HepG2 (cell line): Measurements from ENCODE around the gene FGF1. TPM values are rescaled to one million over a fixed set of nuclear protein-coding genes. Genes with fewer than 3 reads are reported as not detected.
A peak's percentile ranks its signal among the peaks of the same experiment; 100 is the strongest.

ENCODE experiments used
- ARID3A ChIP-seq: IDR thresholded peaks from 2 replicates; pipeline ENCODE4 v1.6.1; 2012; ENCODE audit warnings: low read depth, low read length, improper control_type of control experiment
- ATF4 ChIP-seq, 2 experiments: fragments of 450-650 bp in 1 of 2; sonication (generic) in 1 of 2; formaldehyde crosslinking; IDR thresholded peaks; 2 replicates each; pipeline versions ENCODE4 v1.5.0 to v1.8.0; 2020 to 2022; ENCODE audit warnings: mild to moderate bottlenecking in 1 of 2, missing genetic modification reagents in 1 of 2
- BCL6 ChIP-seq: IDR thresholded peaks from 2 replicates; pipeline ENCODE4 v1.6.1; 2016; ENCODE audit warnings: missing genetic modification reagents, missing compliant biosample characterization
- FOXO4 ChIP-seq: sonication (generic); formaldehyde crosslinking; conservative IDR thresholded peaks from 2 replicates; pipeline ENCODE4 v1.8.1; 2023; ENCODE audit warnings: missing genetic modification reagents
- MNT ChIP-seq: fragments of 450-650 bp; IDR thresholded peaks from 2 replicates; pipeline ENCODE4 v1.6.1; 2016
- NFIB ChIP-seq: sonication (generic); formaldehyde crosslinking; IDR thresholded peaks from 2 replicates; pipeline ENCODE4 v1.9.0; 2021; ENCODE audit warnings: missing genetic modification reagents, mild to moderate bottlenecking, borderline replicate concordance
- RNF2 ChIP-seq: fragments of 450-650 bp; conservative IDR thresholded peaks from 2 replicates; pipeline ENCODE4 v1.6.1; 2016; ENCODE audit warnings: low read depth
- RXRA ChIP-seq: sonication (generic); formaldehyde crosslinking; IDR thresholded peaks from 2 replicates; pipeline ENCODE4 v1.5.1; 2020; ENCODE audit warnings: missing genetic modification reagents
- RXRB ChIP-seq: IDR thresholded peaks from 2 replicates; pipeline ENCODE4 v1.6.1; 2016; ENCODE audit warnings: borderline replicate concordance, missing genetic modification reagents, missing compliant biosample characterization
- SIX4 ChIP-seq: sonication (generic); formaldehyde crosslinking; IDR thresholded peaks from 2 replicates; pipeline ENCODE4 v1.4.0; 2020; ENCODE audit warnings: missing genetic modification reagents
- TGIF2 ChIP-seq: IDR thresholded peaks from 2 replicates; pipeline ENCODE4 v1.6.1; 2016; ENCODE audit warnings: control low read depth, missing compliant biosample characterization
- UBTF ChIP-seq: sonication (generic); formaldehyde crosslinking; IDR thresholded peaks from 2 replicates; pipeline ENCODE4 v1.4.0; 2020; ENCODE audit warnings: mild to moderate bottlenecking, missing genetic modification reagents
- ZBTB44 ChIP-seq: sonication (generic); formaldehyde crosslinking; IDR thresholded peaks from 2 replicates; pipeline ENCODE4 v1.4.0; 2020; ENCODE audit warnings: missing genetic modification reagents
- ZIK1 ChIP-seq: sonication (generic); formaldehyde crosslinking; IDR thresholded peaks from 2 replicates; pipeline ENCODE4 v1.5.0; 2020; ENCODE audit warnings: mild to moderate bottlenecking, low read depth, missing genetic modification reagents, borderline replicate concordance
- ZNF335 ChIP-seq: sonication (generic); formaldehyde crosslinking; IDR thresholded peaks from 2 replicates; pipeline ENCODE4 v1.4.0; 2020; ENCODE audit warnings: missing genetic modification reagents
- ZNF362 ChIP-seq: sonication (generic); formaldehyde crosslinking; IDR thresholded peaks from 2 replicates; pipeline ENCODE4 v1.4.0; 2020; ENCODE audit warnings: missing genetic modification reagents, mild to moderate bottlenecking, borderline replicate concordance
- ZNF547 ChIP-seq: sonication (generic); formaldehyde crosslinking; IDR thresholded peaks from 2 replicates; pipeline ENCODE4 v1.5.1; 2020; ENCODE audit warnings: mild to moderate bottlenecking, missing genetic modification reagents
- ZSCAN31 ChIP-seq: sonication (generic); formaldehyde crosslinking; IDR thresholded peaks from 2 replicates; pipeline ENCODE4 v1.5.0; 2020; ENCODE audit warnings: low read depth, mild to moderate bottlenecking, missing genetic modification reagents
- polyA plus RNA-seq, 8 experiments: library from polyadenylated mRNA; depleted of rRNA in 3 of 8; stranded (reverse) in 7 of 8; unstranded in 1 of 8; fragments of >200 nt; fragmentation: Illumina TruSeq in 4 of 8; extraction: Trizol in 4 of 8; gene quantifications; 2 replicates each; pipeline versions ENCODE4 v1.2.1 to v1.2.3, GENCODE V29; 2011 to 2016; ENCODE audit warnings: low read depth in 4 of 8, missing spikeins in 1 of 8, mixed read lengths in 1 of 8; ENCODE audit not compliant: insufficient read depth in 1 of 8
- total RNA-seq, 5 experiments: library from RNA; depleted of rRNA; stranded (reverse); fragments of >200 nt; fragmentation: Illumina TruSeq; extraction: Trizol; gene quantifications; 2 replicates each; pipeline ENCODE4 v1.2.3, GENCODE V29; 2016; ENCODE audit warnings: low read depth in 1 of 5

The FGF1 gene
- total and polyA plus RNA-seq, 2 of the 13 experiments (the other 11 are each of a cell fraction or from before 2014, with no cell fraction given), result not detected

- TF ChIP-seq UBTF (CRISPR knock-in tag) (0 out of 2 replicates have a peak, but pooled peaks have one; percentile 40), NFIB (no peak), SIX4 (CRISPR knock-in tag) (no peak), ZIK1 (CRISPR knock-in tag) (0 out of 2 replicates have a peak, but pooled peaks have one; percentile 30), ZNF362 (CRISPR knock-in tag) (no peak), RNF2 (0 out of 2 replicates have a peak, but pooled peaks have one; percentile 48), ZNF547 (CRISPR knock-in tag) (0 out of 2 replicates have a peak, but pooled peaks have one; percentile 61), RXRB (CRISPR knock-in tag) (peak; percentile 52; the same call in 1 of the 2 replicates), ZNF335 (CRISPR knock-in tag) (0 out of 2 replicates have a peak, but pooled peaks have one; percentile 70), ZSCAN31 (CRISPR knock-in tag) (no peak), ARID3A (no peak), RXRA (CRISPR knock-in tag) (peak; percentile 63), BCL6 (CRISPR knock-in tag) (peak; percentile 54), MNT (no peak), ATF4 (CRISPR knock-in tag; IDR thresholded peaks at IDR 0.05) (no peak), FOXO4 (CRISPR knock-in tag) (no peak), ZBTB44 (no peak), TGIF2 (no peak)
These were observed 27.3 kb upstream of the FGF1 start (continued) for GRCh38 chr5:142713121-142713706.
